ENCODE results near the gene POU6F1. TPM values are rescaled to one million over a fixed set of nuclear protein-coding genes. Genes with fewer than 3 reads are reported as not detected.

The POU6F1 gene
- total RNA-seq, 2 donors from 2014 or later = 6.2 to 9.6 TPM

GRCh38 chr12:51198568-51199365 is 19.1 kb downstream of the POU6F1 start:
- WGBS, 2 donors = 70 to 83% methylated on average over 7 to 16 of the region's 16 CpGs
- Histone ChIP-seq H3K9me3 (no peaks in the 10 kb centered on the region), H3K27me3 (no peaks in the 10 kb centered on the region), H3K27ac (no peak overlapping the region), H3K4me1 (no peaks in the 10 kb centered on the region), H3K4me3 (no peak overlapping the region), H3K36me3 (replicated peaks in 1 of 2; ENCODE audit: insufficient read depth in 1 of 2, low read depth in 2 of 2) (no peaks in the 10 kb centered on the region)
- DNase-seq = no peak
- intact Hi-C loops (cut with DNase I) = no loop called here
- TF ChIP-seq POLR2A (IDR thresholded peaks at IDR 0.05) (no peak), CTCF (IDR thresholded peaks at IDR 0.05) (no peak)
- no peak for ATAC-seq

GRCh38 chr12:51197736-51198567 is 19.9 kb downstream of the POU6F1 start:
- intact Hi-C loops (cut with DNase I) = no loop called here
- no peak for ATAC-seq
- no peaks in the 10 kb centered on the region for H3K9me3 ChIP-seq
- H3K27ac ChIP-seq = no peak overlapping the region
- WGBS, 2 donors = 67 to 93% methylated on average over 4 to 31 of the region's 38 CpGs
- no peaks in the 10 kb centered on the region for H3K27me3 ChIP-seq
- H3K36me3 ChIP-seq (replicated peaks in 1 of 2; ENCODE audit: insufficient read depth in 1 of 2, low read depth in 2 of 2) = no peaks in the 10 kb centered on the region
- no peak for DNase-seq
- TF ChIP-seq CTCF (IDR thresholded peaks at IDR 0.05) (no peak), POLR2A (IDR thresholded peaks at IDR 0.05) (no peak)
- H3K4me3 ChIP-seq = no peak overlapping the region
- H3K4me1 ChIP-seq = no peaks in the 10 kb centered on the region

GRCh38 chr12:51196547-51196946 is 21.3 kb downstream of the POU6F1 start:
- ATAC-seq = no peak
- WGBS, 2 donors = 81 to 90% methylated on average over 5 to 9 of the region's 9 CpGs
- DNase-seq = no peak

GRCh38 chr12:51195841-51196240 is 22.0 kb downstream of the POU6F1 start:
- WGBS, 2 donors = 86 to 93% methylated on average over 5 to 7 of the region's 7 CpGs
- H3K9me3 ChIP-seq = no peaks in the 10 kb centered on the region
- no peak for TF ChIP-seq POLR2A (IDR thresholded peaks at IDR 0.05)
- no peak for TF ChIP-seq CTCF (IDR thresholded peaks at IDR 0.05)
- DNase-seq = no peak
- no peaks in the 10 kb centered on the region for H3K4me1 ChIP-seq
- no peaks in the 10 kb centered on the region for H3K36me3 ChIP-seq (replicated peaks in 1 of 2; ENCODE audit: insufficient read depth in 1 of 2, low read depth in 2 of 2)
- no peak for ATAC-seq
- intact Hi-C loops (cut with DNase I) = no loop called here
- H3K27me3 ChIP-seq = no peaks in the 10 kb centered on the region
- H3K4me3 ChIP-seq = no peak overlapping the region
- no peak overlapping the region for H3K27ac ChIP-seq

More at GRCh38 chr12:51196547-51196946, 21.3 kb downstream of the POU6F1 start:
- no peak for TF ChIP-seq CTCF (IDR thresholded peaks at IDR 0.05)
- TF ChIP-seq POLR2A (IDR thresholded peaks at IDR 0.05) = no peak
- intact Hi-C loops (cut with DNase I) = no loop called here
- Histone ChIP-seq H3K4me3 (no peak overlapping the region), H3K27ac (no peak overlapping the region), H3K9me3 (no peaks in the 10 kb centered on the region), H3K4me1 (no peaks in the 10 kb centered on the region), H3K27me3 (no peaks in the 10 kb centered on the region), H3K36me3 (replicated peaks in 1 of 2; ENCODE audit: insufficient read depth in 1 of 2, low read depth in 2 of 2) (no peaks in the 10 kb centered on the region)
